HCT116 (cell line): ENCODE results near the gene TAT. TPM values are rescaled to one million over a fixed set of nuclear protein-coding genes. Genes with fewer than 3 reads are reported as not detected.

Experiments
- ATAC-seq: fragments of 200-7000 bp; cut with Tn5 transposase; 2 replicates; pipeline ENCODE4 v1.9.1; 2020; ENCODE audit warnings: mild to moderate bottlenecking, moderate library complexity
- Bru-seq: library from RNA; stranded (reverse); fragments of 400-500 nt; gene quantifications from one replicate; lab custom pipeline; 2021; lab: Mats Ljungman, UMichigan
- BruChase-seq, 2 experiments: library from RNA; stranded (reverse); fragments of 400-500 nt; gene quantifications; one replicate each; lab custom pipeline; 2021; lab: Mats Ljungman, UMichigan
- BruUV-seq: library from RNA; stranded (reverse); fragments of 400-500 nt; replicated peaks from 2 replicates; lab custom pipeline; 2021; lab: Mats Ljungman, UMichigan
- CTCF ChIA-PET: fragments of 300-600 bp; sonication (Branson Sonifier 250); formaldehyde crosslinking; loops from one replicate; lab custom pipeline; 2021; ENCODE audit warnings: antibody characterized with exemption; lab: Charles Lee
- POLR2A ChIA-PET: fragments of 300-600, 350-600 bp; sonication (Branson Sonifier 250); formaldehyde crosslinking; loops from one replicate; lab custom pipeline; 2021; ENCODE audit warnings: antibody characterized with exemption; lab: Charles Lee
- RAD21 ChIA-PET, 2 experiments: fragments of 300-600 bp; sonication (Branson Sonifier 250); formaldehyde crosslinking; loops; one replicate each; lab custom pipeline; 2023; ENCODE audit warnings: low total read pairs in 2 of 2; ENCODE audit not compliant: uncharacterized antibody in 2 of 2, unreplicated experiment in 2 of 2, low non-redundant PET in 1 of 2; lab: Charles Lee
- DNase-seq: peaks from one replicate; pipeline ENCODE4 v3.0.0-alpha.2; 2010; ENCODE audit warnings: low read depth, low spot score
- H2AFZ ChIP-seq: fragments of 200-600 bp; shearing (Covaris generic), sonication (generic); 2 replicates; pipeline ENCODE4 v1.6.1; 2017; ENCODE audit warnings: low read depth, mixed run types, mixed read lengths, antibody characterized with exemption, low read length; ENCODE audit not compliant: poor library complexity, severe bottlenecking
- H3K27ac ChIP-seq: 2 replicates; pipeline ENCODE4 v1.5.1; 2012; ENCODE audit warnings: low read depth, low read length
- H3K27me3 ChIP-seq: fragments of 200-600 bp; sonication (generic); 2 replicates; pipeline ENCODE4 v1.6.1; 2016; ENCODE audit warnings: mixed run types, low read length, mixed read lengths; ENCODE audit not compliant: insufficient read depth
- H3K36me3 ChIP-seq, 2 experiments: fragments of 200-500 bp in 1 of 2; fragments of 200-600 bp in 1 of 2; sonication (Bioruptor generic) in 1 of 2; sonication (generic) in 1 of 2; 2 replicates each; pipeline versions ENCODE4 v1.5.1 to v1.6.1; 2014 to 2016; ENCODE audit warnings: low read length in 2 of 2, inconsistent platforms in 1 of 2, mixed read lengths in 1 of 2, mixed run types in 1 of 2; ENCODE audit not compliant: insufficient read depth in 2 of 2, control insufficient read depth in 1 of 2
- H3K4me1 ChIP-seq, 2 experiments: fragments of 200-600 bp in 1 of 2; sonication (generic) in 1 of 2; 2 replicates each; pipeline versions ENCODE4 v1.5.1 to v1.6.1; 2012 to 2017; ENCODE audit warnings: low read length in 2 of 2, inconsistent platforms in 1 of 2, mild to moderate bottlenecking in 1 of 2, mixed read lengths in 1 of 2, mixed run types in 1 of 2, moderate library complexity in 1 of 2; ENCODE audit not compliant: insufficient read depth in 2 of 2, control insufficient read depth in 1 of 2
- H3K4me2 ChIP-seq: fragments of 200-600 bp; sonication (generic); 2 replicates; pipeline ENCODE4 v1.6.1; 2017; ENCODE audit warnings: mixed run types, low read length, mixed read lengths
- H3K4me3 ChIP-seq, 2 experiments: fragments of 200-600 bp in 1 of 2; sonication (generic) in 1 of 2; replicated peaks in 1 of 2; 2 replicates each; pipeline ENCODE4 v1.5.1; 2011 to 2016; ENCODE audit warnings: low read length in 2 of 2, control low read depth in 1 of 2, low read depth in 1 of 2, mild to moderate bottlenecking in 1 of 2, mixed read lengths in 1 of 2, mixed run types in 1 of 2
- H3K79me2 ChIP-seq: fragments of 200-600 bp; sonication (generic); 2 replicates; pipeline ENCODE4 v1.6.1; 2017; ENCODE audit warnings: mild to moderate bottlenecking, mixed run types, low read length, moderate library complexity, mixed read lengths; ENCODE audit not compliant: insufficient read depth
- H3K9ac ChIP-seq: fragments of 200-600 bp; sonication (generic); 2 replicates; pipeline ENCODE4 v1.6.1; 2016; ENCODE audit warnings: low read length, mixed read lengths
- H3K9me2 ChIP-seq: fragments of 200-600 bp; sonication (generic), shearing (Covaris generic); 2 replicates; pipeline ENCODE4 v1.6.1; 2017; ENCODE audit warnings: mixed run types, mild to moderate bottlenecking, moderate library complexity; ENCODE audit not compliant: insufficient read depth
- H3K9me3 ChIP-seq, 2 experiments: fragments of 200-500 bp in 1 of 2; fragments of 200-600 bp in 1 of 2; sonication (Bioruptor generic) in 1 of 2; sonication (generic) in 1 of 2; 2 replicates each; pipeline ENCODE4 v1.6.1; 2014 to 2017; ENCODE audit warnings: low read length in 2 of 2, mixed read lengths in 2 of 2, inconsistent platforms in 1 of 2, low read depth in 1 of 2, mild to moderate bottlenecking in 1 of 2, mixed run types in 1 of 2, moderate library complexity in 1 of 2; ENCODE audit not compliant: control insufficient read depth in 1 of 2, insufficient read depth in 1 of 2
- H4K20me1 ChIP-seq: fragments of 200-600 bp; sonication (generic), shearing (Covaris generic); 2 replicates; pipeline ENCODE4 v1.6.1; 2017; ENCODE audit warnings: mixed run types, mild to moderate bottlenecking, moderate library complexity; ENCODE audit not compliant: insufficient read depth
- ATF3 ChIP-seq: IDR thresholded peaks from 2 replicates; pipeline ENCODE4 v1.6.1; 2012
- CBX3 ChIP-seq: IDR thresholded peaks from 2 replicates; pipeline ENCODE4 v1.6.1; 2012; ENCODE audit warnings: low read depth
- CEBPB ChIP-seq: IDR thresholded peaks from 2 replicates; pipeline ENCODE4 v1.6.1; 2012; ENCODE audit warnings: low read depth
- EGR1 ChIP-seq: IDR thresholded peaks from 2 replicates; pipeline ENCODE4 v1.6.1; 2012; ENCODE audit warnings: low read depth
- ELF1 ChIP-seq: IDR thresholded peaks from 2 replicates; pipeline ENCODE4 v1.6.1; 2012; ENCODE audit warnings: low read depth, borderline replicate concordance
- FOSL1 ChIP-seq: IDR thresholded peaks from 2 replicates; pipeline ENCODE4 v1.6.1; 2012; ENCODE audit warnings: low read depth
- JUND ChIP-seq: IDR thresholded peaks from 2 replicates; pipeline ENCODE4 v1.6.1; 2012
- POLR2A ChIP-seq: IDR thresholded peaks from 2 replicates; pipeline ENCODE4 v1.7.0; 2011; ENCODE audit warnings: borderline replicate concordance; ENCODE audit not compliant: insufficient read depth, insufficient read length; ENCODE audit errors: extremely low read depth
- POLR2AphosphoS5 ChIP-seq: IDR thresholded peaks from 2 replicates; pipeline ENCODE4 v1.6.1; 2011; ENCODE audit warnings: mild to moderate bottlenecking, low read depth, low read length, moderate library complexity
- RAD21 ChIP-seq: IDR thresholded peaks from 2 replicates; pipeline ENCODE4 v1.6.1; 2012; ENCODE audit warnings: low read depth, mild to moderate bottlenecking
- SRF ChIP-seq: IDR thresholded peaks from 2 replicates; pipeline ENCODE4 v1.6.1; 2012; ENCODE audit warnings: low read depth
- ZBTB33 ChIP-seq: IDR thresholded peaks from 2 replicates; pipeline ENCODE4 v1.6.1; 2011; ENCODE audit warnings: mild to moderate bottlenecking, low read length, moderate library complexity; ENCODE audit not compliant: insufficient replicate concordance; ENCODE audit errors: extremely low read depth
- ZFX ChIP-seq: fragments of 450-650 bp; IDR thresholded peaks from 2 replicates; pipeline ENCODE4 v1.6.1; 2017
- ZNF274 ChIP-seq: fragments of 200-500 bp; sonication (Bioruptor generic); IDR thresholded peaks from 2 replicates; pipeline ENCODE4 v1.6.1; 2014; ENCODE audit warnings: mild to moderate bottlenecking, low read depth, low read length, inconsistent platforms
- intact Hi-C: fragments of 100-400 bp; cut with micrococcal nuclease; formaldehyde crosslinking; loops from 2 replicates; pipeline ENCODE4 v1.10.0; 2022
- long read RNA-seq: library from polyadenylated mRNA; unstranded; transcript quantifications from one replicate; pipeline ENCODE4 v2.0.0, GENCODE V29; 2021; ENCODE audit not compliant: unreplicated experiment
- polyA plus RNA-seq: library from polyadenylated mRNA; unstranded; fragments of >200 nt; gene quantifications from 2 replicates; pipeline ENCODE4 v1.2.1, GENCODE V29; 2012; ENCODE audit warnings: missing spikeins
- total RNA-seq: library from RNA; stranded (reverse); gene quantifications from one replicate; pipeline ENCODE4 v1.2.1, GENCODE V29; 2021; ENCODE audit not compliant: unreplicated experiment
- TF ChIP-seq, protein P1 (sequence below): IDR thresholded peaks from 2 replicates; pipeline ENCODE4 v1.6.1; 2012
- TF ChIP-seq, protein P2 (sequence below), 3 experiments: fragments of 200-600 bp in 1 of 3; sonication (generic) in 1 of 3; IDR thresholded peaks in 2 of 3; conservative IDR thresholded peaks in 1 of 3; 2 replicates each; pipeline ENCODE4 v1.5.1; 2012 to 2017; ENCODE audit warnings: low read depth in 2 of 3, low read length in 2 of 3, antibody characterized with exemption in 1 of 3, borderline replicate concordance in 1 of 3, control low read depth in 1 of 3, mild to moderate bottlenecking in 1 of 3, mixed read lengths in 1 of 3, mixed run types in 1 of 3, moderate library complexity in 1 of 3; ENCODE audit not compliant: insufficient read depth in 1 of 3
- TF ChIP-seq, protein P3 (sequence below): IDR thresholded peaks from 2 replicates; pipeline ENCODE4 v1.6.1; 2012; ENCODE audit warnings: low read depth

TAT gene
- 0.91 TPM for total RNA-seq
- polyA plus RNA-seq: 0.02 and 0.07 TPM in 2 replicates
- percentile 7 among the genes with signal in this experiment for Bru-seq, nascent RNA
- BruChase-seq, experiment 1, labeled RNA remaining after a 6-hour chase: percentile 31 among the genes with signal in this experiment
- BruChase-seq, experiment 2, labeled RNA remaining after a 2-hour chase: percentile 22 among the genes with signal in this experiment
- long read RNA-seq: 0 reads

GRCh38 chr16:71576971-71577370 lies at the start of gene TAT:
TAT (minus strand) TSS chr16:71577092; CDS start chr16:71576415, 677 bp downstream.
- H3K4me1 ChIP-seq: no peaks in the 10 kb centered on the region
- no peak within 1 kb of the TSS for H3K4me3 ChIP-seq
- ChIA-PET RAD21 (interaction anchor here in 1 of 2 experiments (0.6 kb wide), 1 partner anchor 73 kb away, joined by 3 read pairs; no protein-coding TSS in a partner anchor), POLR2A (no interaction called here), CTCF (interaction anchor here (0.9 to 1.5 kb wide), 2 partner anchors 12 to 31 kb away, joined by 4 to 5 read pairs; no protein-coding TSS in a partner anchor)
- no peaks in the 10 kb centered on the region for H3K79me2 ChIP-seq
- no peak within 1 kb of the TSS for H3K4me2 ChIP-seq
- intact Hi-C loops: no loop called here
- DNase-seq (no peak), ATAC-seq (no peak)
- H3K9me3 ChIP-seq: no peaks in the 10 kb centered on the region
- no peaks in the 10 kb centered on the region for H4K20me1 ChIP-seq
- H3K9ac ChIP-seq: no peak within 1 kb of the TSS
- H2AFZ ChIP-seq: no peak within 1 kb of the TSS
- H3K36me3 ChIP-seq: no peaks in the 10 kb centered on the region
- no peak within 1 kb of the TSS for H3K27ac ChIP-seq
- TF ChIP-seq ELF1: no peak
- TF ChIP-seq CEBPB: no peak
- no peak for TF ChIP-seq POLR2A
- no peak for TF ChIP-seq ZNF274
- TF ChIP-seq ATF3: no peak
- TF ChIP-seq ZFX: no peak
- TF ChIP-seq FOSL1: no peak
- TF ChIP-seq JUND: no peak
- TF ChIP-seq, protein P1, sequence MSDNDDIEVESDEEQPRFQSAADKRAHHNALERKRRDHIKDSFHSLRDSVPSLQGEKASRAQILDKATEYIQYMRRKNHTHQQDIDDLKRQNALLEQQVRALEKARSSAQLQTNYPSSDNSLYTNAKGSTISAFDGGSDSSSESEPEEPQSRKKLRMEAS: no peak
- no peak for TF ChIP-seq CBX3
- TF ChIP-seq, protein P2, sequence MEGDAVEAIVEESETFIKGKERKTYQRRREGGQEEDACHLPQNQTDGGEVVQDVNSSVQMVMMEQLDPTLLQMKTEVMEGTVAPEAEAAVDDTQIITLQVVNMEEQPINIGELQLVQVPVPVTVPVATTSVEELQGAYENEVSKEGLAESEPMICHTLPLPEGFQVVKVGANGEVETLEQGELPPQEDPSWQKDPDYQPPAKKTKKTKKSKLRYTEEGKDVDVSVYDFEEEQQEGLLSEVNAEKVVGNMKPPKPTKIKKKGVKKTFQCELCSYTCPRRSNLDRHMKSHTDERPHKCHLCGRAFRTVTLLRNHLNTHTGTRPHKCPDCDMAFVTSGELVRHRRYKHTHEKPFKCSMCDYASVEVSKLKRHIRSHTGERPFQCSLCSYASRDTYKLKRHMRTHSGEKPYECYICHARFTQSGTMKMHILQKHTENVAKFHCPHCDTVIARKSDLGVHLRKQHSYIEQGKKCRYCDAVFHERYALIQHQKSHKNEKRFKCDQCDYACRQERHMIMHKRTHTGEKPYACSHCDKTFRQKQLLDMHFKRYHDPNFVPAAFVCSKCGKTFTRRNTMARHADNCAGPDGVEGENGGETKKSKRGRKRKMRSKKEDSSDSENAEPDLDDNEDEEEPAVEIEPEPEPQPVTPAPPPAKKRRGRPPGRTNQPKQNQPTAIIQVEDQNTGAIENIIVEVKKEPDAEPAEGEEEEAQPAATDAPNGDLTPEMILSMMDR (IDR thresholded peaks at IDR 0.05 in 2 of 3, conservative IDR thresholded peaks at IDR 0.05 in 1 of 3; ENCODE audit: borderline replicate concordance in 1 of 3, insufficient read depth in 1 of 3, low read depth in 2 of 3, low read length in 2 of 3): no peak
- TF ChIP-seq, protein P3, sequence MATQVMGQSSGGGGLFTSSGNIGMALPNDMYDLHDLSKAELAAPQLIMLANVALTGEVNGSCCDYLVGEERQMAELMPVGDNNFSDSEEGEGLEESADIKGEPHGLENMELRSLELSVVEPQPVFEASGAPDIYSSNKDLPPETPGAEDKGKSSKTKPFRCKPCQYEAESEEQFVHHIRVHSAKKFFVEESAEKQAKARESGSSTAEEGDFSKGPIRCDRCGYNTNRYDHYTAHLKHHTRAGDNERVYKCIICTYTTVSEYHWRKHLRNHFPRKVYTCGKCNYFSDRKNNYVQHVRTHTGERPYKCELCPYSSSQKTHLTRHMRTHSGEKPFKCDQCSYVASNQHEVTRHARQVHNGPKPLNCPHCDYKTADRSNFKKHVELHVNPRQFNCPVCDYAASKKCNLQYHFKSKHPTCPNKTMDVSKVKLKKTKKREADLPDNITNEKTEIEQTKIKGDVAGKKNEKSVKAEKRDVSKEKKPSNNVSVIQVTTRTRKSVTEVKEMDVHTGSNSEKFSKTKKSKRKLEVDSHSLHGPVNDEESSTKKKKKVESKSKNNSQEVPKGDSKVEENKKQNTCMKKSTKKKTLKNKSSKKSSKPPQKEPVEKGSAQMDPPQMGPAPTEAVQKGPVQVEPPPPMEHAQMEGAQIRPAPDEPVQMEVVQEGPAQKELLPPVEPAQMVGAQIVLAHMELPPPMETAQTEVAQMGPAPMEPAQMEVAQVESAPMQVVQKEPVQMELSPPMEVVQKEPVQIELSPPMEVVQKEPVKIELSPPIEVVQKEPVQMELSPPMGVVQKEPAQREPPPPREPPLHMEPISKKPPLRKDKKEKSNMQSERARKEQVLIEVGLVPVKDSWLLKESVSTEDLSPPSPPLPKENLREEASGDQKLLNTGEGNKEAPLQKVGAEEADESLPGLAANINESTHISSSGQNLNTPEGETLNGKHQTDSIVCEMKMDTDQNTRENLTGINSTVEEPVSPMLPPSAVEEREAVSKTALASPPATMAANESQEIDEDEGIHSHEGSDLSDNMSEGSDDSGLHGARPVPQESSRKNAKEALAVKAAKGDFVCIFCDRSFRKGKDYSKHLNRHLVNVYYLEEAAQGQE: no peak
- no peak for TF ChIP-seq EGR1
- TF ChIP-seq SRF: no peak
- TF ChIP-seq POLR2AphosphoS5: no peak
- TF ChIP-seq RAD21: no peak
- no peak for TF ChIP-seq ZBTB33
- H3K27me3 ChIP-seq: peaks cover 4% of the 10 kb centered on the region; the same call in 1 of the 2 replicates
- BruUV-seq: no TSS peak
- H3K9me2 ChIP-seq: no peaks in the 10 kb centered on the region
